Superior temporal gyrus (tissue), 1 donor: ENCODE results near the gene PWP1.
"Not testable (repeated sequence)": the region's sequence is repeated elsewhere in the genome, so short reads cannot be mapped to it uniquely, and the experiment has no call there.

Source experiments
- DNase-seq: peaks from one replicate; pipeline ENCODE4 v3.0.0-alpha.2; 2016; ENCODE audit errors: extremely low spot score

The PWP1 gene

GRCh38 chr12:107668320-107669098 is 17.1 kb upstream of the PWP1 start:
- DNase-seq, result no peak

- DNase-seq, result no peak
These were observed 15.7 kb upstream of the PWP1 start for GRCh38 chr12:107669946-107670345.

- no peak for DNase-seq
These were observed 14.5 kb upstream of the PWP1 start for GRCh38 chr12:107670999-107671643.

GRCh38 chr12:107677671-107678070 is 7.9 kb upstream of the PWP1 start:
- DNase-seq, result no peak

- no peak for DNase-seq
These were observed 6.3 kb upstream of the PWP1 start for GRCh38 chr12:107679336-107679735.

GRCh38 chr12:107681455-107681835 is 4.2 kb upstream of the PWP1 start:
- DNase-seq, result no peak

GRCh38 chr12:107681836-107682820 is 3.5 kb upstream of the PWP1 start:
- DNase-seq, result no peak

GRCh38 chr12:107684029-107684795 is 1.4 kb upstream of the PWP1 start:
- DNase-seq, result no peak

GRCh38 chr12:107684990-107685359 is 624 bp upstream of the PWP1 start:
- no peak for DNase-seq

GRCh38 chr12:107695772-107696171 is 10.2 kb downstream of the PWP1 start:
- DNase-seq, result not testable (repeated sequence)

- DNase-seq, result no peak
These were observed 16.5 kb downstream of the PWP1 start for GRCh38 chr12:107702106-107702505.

- DNase-seq, result no peak
These were observed 18.4 kb downstream of the PWP1 start for GRCh38 chr12:107704041-107704440.

GRCh38 chr12:107705522-107705921 is 19.9 kb downstream of the PWP1 start:
- not testable (repeated sequence) for DNase-seq

GRCh38 chr12:107715780-107716179 is 30.2 kb downstream of the PWP1 start:
- DNase-seq, result no peak

- DNase-seq, result no peak
These were observed 33.0 kb downstream of the PWP1 start for GRCh38 chr12:107718606-107719005.

GRCh38 chr12:107727327-107727726 is 41.7 kb downstream of the PWP1 start:
- DNase-seq, result not testable (repeated sequence)

- DNase-seq, result not testable (repeated sequence)
These were observed 42.1 kb downstream of the PWP1 start for GRCh38 chr12:107727742-107728141.

GRCh38 chr12:107730618-107731341 is 45.2 kb downstream of the PWP1 start:
- no peak for DNase-seq

GRCh38 chr12:107731366-107731765 is 45.8 kb downstream of the PWP1 start:
- no peak for DNase-seq

GRCh38 chr12:107732365-107732764 is 46.8 kb downstream of the PWP1 start:
- DNase-seq, result no peak

- DNase-seq, result no peak
These were observed 48.5 kb downstream of the PWP1 start for GRCh38 chr12:107734139-107734538.
